ENCODE measurements around the gene RTP4.
"Not testable (repeated sequence)": the region's sequence is repeated elsewhere in the genome, so short reads cannot be mapped to it uniquely, and the experiment has no call there.

Gene RTP4

DNA sequence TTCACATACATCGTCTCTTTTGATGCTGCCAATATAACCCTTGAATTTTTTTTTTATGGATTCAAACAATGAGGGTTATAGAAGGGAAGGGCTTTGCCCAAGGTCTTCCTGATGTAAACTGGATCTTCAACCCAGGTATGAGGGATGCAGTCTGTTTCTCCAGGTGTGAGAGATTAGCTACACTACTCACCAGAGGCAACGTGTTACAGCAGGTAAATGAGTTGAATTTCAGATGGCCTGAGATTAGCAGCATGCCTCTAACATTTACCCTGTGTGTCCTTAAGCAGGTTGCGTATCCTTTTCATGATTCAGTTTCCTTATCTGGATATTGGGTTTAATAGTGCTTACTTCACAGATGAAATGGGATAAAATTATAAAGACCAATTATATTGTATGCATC lies 1.9 kb downstream of the RTP4 start:
- no peak for DNase-seq (ENCODE audit: low read depth)

- no peak for DNase-seq (ENCODE audit: low read depth)
Measured at GRCh38 chr3:187375581-187375980, 7.4 kb downstream of the RTP4 start.

- no peak for DNase-seq (ENCODE audit: low read depth)
Measured at GRCh38 chr3:187377842-187378241, 9.7 kb downstream of the RTP4 start.

DNA sequence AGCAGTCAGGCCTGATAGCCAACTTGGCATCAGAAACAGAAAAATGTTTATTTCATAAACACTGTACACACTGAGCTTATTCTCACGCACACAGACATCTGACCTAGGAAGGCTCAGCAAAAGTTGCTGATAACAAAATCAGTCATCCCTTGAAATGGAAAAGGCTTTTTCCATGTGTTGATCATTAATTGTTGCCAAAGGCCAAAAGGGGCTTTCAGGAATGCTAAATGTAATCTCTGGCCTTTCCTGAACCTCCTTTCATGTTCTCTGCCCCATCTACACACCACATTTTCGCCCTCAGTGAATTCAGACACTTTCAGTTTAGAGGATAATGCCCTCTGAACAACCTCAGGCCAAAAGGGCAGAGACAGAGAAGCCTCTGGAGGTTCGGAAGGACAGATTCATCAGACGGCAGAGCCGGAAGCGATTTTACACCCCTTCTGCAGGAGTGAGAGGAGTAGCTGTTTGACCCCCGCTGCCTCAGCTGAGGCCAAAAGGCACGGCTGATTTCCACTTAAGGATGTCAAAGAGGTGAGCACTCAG lies 14.5 kb downstream of the RTP4 start:
- DNase-seq (ENCODE audit: low read depth) = no peak

GRCh38 chr3:187383246-187383645 lies 15.1 kb downstream of the RTP4 start:
- DNase-seq (ENCODE audit: low read depth) = no peak

DNA sequence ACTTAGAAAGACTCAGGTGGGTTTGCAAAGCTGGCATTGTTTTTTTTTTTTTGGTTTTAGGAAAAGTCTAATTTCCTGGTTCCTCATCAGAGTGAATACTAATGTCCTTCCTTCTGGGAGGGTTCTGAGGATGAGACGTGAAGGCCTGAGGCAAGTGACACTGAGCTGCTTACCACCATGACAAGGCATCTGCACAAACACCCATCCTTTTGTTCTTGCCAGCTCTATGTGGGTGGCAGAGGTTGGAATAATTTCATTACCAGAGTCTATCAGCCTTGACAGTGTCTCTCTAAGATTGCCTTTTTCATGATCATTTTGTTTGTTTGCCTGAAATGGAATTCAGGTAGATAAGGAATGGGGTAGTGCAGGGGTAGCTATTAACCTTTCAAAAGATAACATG lies 17.1 kb downstream of the RTP4 start:
- no peak for DNase-seq (ENCODE audit: low read depth)

DNA sequence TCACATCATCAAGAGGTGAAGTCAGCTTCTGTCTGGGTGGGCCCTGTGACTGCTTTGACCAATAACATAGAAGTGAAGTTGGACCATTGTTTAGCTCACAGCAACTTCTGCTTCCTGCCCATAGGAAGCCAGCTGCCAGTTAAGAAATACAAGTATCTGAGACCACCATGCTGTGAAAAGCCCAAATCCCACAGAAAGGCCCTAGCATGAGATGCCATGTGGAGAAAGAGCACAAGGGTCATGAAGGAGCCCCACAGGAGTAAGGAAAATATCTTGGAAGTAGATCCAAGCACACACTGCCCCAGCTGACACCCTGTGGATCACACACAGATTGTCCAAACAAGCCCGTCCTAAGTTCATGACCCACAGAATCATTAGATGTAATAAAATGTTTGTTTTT lies 28.5 kb downstream of the RTP4 start:
- no peak for DNase-seq (ENCODE audit: low read depth)

- no peak for DNase-seq (ENCODE audit: low read depth)
Measured at GRCh38 chr3:187398955-187399354, 30.8 kb downstream of the RTP4 start.

GRCh38 chr3:187400756-187401155 lies 32.6 kb downstream of the RTP4 start:
- DNase-seq (ENCODE audit: low read depth) = no peak

GRCh38 chr3:187401856-187402255 lies 33.7 kb downstream of the RTP4 start:
- no peak for DNase-seq (ENCODE audit: low read depth)

DNA sequence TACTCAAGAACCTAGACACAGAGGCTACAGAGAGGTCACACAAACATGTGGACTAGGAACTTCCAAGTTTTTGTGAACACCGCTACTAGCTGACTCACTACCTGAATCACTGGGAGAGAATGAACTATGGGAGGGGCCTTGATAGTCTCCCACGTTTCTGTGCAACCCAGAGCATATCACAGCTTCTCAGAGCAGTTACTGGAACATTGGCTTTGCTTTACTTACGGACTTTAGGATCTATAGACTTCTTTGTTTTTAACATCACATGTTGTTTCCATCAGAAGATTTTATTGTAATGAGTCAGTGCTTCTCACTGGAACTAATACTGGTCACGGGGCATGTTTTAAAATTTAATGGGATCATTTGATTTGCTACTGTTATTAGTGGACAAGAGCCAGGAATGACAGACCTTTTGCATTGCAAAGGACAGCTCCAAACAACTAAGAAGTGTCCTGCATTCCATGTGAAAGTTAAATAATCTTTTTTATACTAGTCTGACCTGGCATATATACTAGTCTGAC lies 35.6 kb downstream of the RTP4 start:
- peak; percentile 83 for DNase-seq (ENCODE audit: low read depth)

- DNase-seq (ENCODE audit: low read depth) = no peak
Measured at GRCh38 chr3:187406927-187407326, 38.7 kb downstream of the RTP4 start.

DNA sequence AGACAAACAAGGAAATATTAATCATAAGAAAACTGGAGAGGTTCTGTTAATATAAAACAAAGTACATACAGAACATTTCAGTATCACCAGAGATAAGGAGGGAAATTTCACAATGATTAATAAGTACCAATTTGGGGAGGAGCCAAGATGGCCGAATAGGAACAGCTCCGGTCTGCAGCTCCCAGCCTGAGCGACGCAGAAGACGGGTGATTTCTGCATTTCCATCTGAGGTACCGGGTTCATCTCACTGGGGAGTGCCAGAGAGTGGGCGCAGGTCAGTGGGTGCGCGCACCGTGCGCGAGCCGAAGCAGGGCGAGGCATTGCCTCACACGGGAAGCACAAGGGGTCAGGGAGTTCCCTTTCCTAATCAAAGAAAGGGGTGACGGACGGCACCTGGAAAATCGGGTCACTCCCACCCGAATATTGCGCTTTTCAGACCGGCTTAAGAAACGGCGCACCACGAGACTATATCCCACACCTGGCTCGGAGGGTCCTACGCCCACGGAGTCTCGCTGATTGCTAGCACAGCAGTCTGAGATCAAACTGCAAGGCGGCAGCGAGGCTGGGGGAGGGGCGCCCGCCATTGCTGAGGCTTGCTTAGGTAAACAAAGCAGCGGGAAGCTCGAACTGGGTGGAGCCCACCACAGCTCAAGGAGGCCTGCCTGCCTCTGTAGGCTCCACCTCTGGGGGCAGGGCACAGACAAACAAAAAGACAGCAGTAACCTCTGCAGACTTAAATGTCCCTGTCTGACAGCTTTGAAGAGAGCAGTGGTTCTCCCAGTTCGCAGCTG lies 44.0 kb downstream of the RTP4 start:
- DNase-seq (ENCODE audit: low read depth) = not testable (repeated sequence)
